HG03432 (cell line): Measurements from ENCODE around the gene MRGPRG.
"Not testable (repeated sequence)": the region's sequence is repeated elsewhere in the genome, so short reads cannot be mapped to it uniquely, and the experiment has no call there.

ENCODE experiments used
- ATAC-seq: cut with Tn5 transposase; IDR thresholded peaks from one replicate; pipeline ENCODE4 v1.9.1; 2021; ENCODE audit warnings: mild to moderate bottlenecking, moderate library complexity; ENCODE audit not compliant: unreplicated experiment

Gene MRGPRG, protein sequence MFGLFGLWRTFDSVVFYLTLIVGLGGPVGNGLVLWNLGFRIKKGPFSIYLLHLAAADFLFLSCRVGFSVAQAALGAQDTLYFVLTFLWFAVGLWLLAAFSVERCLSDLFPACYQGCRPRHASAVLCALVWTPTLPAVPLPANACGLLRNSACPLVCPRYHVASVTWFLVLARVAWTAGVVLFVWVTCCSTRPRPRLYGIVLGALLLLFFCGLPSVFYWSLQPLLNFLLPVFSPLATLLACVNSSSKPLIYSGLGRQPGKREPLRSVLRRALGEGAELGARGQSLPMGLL

DNA sequence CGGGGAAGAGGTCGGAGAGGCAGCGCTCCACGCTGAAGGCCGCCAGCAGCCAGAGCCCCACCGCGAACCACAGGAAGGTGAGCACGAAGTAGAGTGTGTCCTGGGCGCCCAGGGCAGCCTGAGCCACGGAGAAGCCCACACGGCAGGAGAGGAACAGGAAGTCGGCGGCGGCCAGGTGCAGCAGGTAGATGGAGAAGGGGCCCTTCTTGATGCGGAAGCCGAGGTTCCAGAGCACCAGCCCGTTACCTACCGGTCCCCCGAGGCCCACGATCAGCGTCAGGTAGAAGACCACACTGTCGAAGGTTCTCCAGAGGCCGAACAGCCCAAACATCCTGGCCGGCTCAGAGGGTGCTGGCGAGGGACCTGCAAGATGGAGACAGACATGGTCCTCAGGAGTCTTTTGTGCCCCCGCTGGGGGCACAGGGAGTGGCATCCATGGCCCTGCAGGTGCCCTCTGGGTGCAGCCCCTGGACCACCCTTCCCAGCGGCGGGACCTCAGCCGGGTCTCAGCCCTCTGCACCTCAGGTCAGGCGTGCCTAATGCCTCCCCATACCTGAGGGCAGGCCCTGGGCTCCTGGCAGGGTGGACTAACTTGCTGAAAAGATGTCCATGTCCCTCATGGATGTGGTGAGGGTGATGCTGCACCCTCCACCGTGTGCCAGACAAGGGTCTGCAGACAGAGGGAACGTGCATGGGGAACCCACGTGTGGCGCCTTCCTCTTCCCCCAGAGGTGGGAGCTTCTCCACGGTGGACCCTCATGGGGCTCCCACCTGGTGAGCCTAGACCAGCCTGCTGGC is at the start of gene MRGPRG:
Gene MRGPRG, minus strand, starts transcription at position 331 of the 798 bp plus-strand sequence. Its CDS starts 0 bp downstream, at position 331.
- no peak for ATAC-seq

DNA sequence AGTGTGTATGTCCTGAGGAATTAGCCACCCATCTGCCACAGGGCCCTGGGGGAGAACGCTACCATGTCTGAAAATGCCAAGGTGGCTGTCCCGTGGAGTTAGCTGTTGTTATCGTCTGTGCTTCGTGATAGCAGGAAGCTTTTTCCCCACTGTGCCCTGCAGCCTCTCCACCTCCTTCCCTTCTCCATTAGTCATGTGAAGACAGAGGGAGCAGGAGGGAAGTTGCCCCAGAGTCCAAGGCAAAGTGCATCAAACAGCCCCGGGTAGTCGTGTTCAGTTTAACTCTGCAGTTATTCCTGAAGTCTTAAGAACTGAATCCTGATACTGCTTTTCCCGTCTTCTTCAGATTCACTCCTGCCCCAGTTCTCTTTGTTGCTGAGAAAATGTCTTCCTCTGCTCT is 43.9 kb upstream of the MRGPRG start:
- ATAC-seq, result not testable (repeated sequence)

DNA sequence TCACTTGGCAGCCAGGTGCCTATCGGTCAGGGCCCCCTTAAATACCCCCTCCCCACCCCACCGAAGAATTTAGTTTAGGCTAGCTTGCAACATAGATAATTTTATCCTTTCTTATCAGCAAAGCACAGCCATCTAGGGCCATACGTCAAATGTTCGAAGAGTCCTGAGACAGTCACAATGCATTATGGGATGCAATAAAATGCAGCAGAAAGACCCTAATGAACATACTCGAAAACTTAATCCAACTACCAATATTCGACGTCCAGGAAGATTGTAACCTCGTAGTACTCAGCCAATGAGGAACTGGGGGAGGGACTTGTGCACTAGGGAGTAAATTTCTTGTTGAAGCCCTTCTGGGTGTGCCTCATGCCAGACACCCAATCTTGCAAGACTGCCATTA is 43.2 kb upstream of the MRGPRG start:
- ATAC-seq, result not testable (repeated sequence)

DNA sequence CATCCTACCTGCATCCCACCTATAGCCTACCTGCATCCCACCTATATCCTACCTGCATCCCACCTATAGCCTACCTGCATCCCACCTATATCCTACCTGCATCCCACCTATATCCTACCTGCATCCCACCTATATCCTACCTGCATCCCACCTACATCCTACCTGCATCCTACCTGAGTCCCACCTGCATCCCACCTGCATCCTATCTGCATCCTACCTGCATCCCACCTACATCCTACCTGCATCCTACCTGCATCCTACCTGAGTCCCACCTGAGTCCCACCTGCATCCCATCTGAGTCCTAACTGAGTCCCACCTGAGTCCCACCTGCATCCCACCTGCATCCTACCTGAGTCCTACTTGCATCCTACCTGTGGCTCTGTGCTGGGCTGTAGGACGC is 38.9 kb upstream of the MRGPRG start:
- ATAC-seq, result not testable (repeated sequence)

DNA sequence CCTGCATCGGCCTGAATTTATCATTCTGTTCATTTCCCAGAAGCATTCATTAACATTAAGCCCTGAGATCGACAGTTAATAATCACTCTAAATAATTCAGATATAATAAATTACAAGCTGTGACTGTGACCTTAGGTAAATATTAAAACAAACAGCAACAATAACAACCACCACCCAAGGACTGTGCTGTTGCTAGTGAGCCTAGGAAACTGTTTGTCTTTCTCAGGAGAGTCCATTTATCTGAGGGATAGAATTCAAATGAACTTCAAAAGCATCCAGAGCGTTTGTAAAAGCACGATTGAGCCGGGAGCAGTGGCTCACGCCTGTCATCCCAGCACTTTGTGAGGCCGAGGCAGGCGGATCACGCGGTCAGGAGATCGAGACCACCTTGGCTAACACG is 36.6 kb upstream of the MRGPRG start:
- ATAC-seq, result not testable (repeated sequence)

DNA sequence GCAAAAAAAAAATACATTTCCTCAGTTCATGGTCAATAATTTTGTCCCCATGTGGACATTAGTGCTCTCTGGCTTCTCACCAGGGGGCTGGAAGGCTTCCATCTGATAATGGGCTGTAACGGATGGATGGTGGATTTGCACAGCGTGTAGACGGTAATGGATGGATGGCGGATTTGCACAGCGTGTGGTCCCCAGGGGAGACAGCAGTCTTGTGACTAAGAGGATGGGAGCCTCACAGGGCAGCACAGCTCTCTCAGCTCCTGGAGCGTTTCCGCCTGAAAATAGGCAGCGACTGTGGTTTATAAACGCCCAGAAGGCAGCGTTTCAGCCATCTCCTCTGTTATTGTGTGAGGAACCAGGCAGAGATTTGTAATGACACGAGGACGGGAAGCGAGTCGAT is 36.2 kb upstream of the MRGPRG start:
- ATAC-seq, result not testable (repeated sequence)

DNA sequence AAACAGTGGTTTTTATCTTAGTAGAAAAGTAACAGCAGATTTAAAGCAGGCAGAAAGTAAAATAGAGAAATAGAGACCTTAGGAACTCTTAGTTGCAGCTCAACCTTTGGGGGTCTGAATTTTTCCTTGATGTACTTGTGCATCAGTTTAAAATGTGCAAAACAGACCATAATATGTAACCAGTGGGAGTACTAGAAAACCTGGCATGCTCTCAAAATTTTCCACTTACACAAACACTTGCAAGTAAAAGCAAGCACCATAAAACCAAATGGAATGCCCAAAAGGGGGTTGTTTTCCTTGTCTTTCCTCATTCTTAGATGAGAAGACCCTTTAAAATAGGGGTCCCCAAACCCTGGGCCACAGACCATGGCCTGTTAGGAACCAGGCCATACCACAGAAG is 26.5 kb upstream of the MRGPRG start:
- no peak for ATAC-seq

DNA sequence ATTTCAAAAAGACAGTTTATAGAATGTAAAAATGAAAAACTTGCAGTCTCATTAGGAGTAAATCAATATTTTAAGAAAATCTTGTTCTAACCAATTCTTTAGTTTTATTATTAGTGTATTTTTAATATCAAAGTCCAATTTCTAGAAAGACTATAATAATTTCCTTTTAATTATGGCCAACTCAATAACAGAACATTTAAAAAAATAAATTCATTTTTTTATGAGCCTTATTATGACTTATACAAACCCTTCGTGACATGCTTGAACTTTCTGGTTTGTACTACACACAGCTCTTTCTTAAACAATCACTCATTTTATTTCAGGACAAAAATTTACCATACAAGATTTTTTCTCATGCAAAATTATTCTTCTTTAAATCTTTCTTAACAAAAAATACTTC is 25.3 kb upstream of the MRGPRG start:
- ATAC-seq, result no peak

DNA sequence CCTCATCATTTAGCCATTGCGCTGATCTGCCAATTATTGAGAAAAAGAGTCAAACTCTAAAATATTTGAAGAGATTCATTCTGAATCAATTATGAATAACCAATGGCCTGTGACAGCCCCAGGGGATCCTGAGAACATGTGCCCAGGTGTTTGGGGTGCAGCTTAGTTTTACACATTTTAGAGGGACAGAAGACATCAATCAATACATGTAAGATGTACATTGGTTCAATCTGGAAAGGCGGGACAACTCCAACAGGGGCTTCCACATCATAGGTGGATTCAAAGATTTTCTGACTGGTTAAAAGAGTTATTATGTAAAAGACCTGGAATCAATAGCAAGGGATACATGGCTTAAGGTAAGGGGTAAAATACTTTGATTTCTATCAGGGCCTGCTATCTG is 18.5 kb upstream of the MRGPRG start:
- ATAC-seq, result no peak

DNA sequence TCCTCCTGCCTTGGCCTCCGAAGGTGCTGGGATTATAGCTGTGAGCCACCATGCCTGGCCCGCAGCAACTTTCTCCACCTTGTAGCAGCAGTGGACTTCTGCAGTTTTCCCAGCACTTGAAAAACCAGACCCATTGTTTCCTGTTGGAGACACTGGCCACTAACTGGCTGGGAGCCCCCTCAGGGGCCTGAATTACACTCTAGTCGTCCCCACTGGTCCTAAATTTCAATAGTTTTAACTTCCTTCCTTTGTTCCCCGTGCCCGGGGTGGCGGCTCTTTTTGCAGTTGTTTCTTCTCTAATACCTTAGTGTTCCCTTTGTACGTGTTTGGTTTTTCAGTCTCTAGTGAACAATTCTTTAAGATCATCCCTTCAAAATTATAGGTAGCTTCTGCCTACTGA is 16.2 kb upstream of the MRGPRG start:
- ATAC-seq, result no peak

DNA sequence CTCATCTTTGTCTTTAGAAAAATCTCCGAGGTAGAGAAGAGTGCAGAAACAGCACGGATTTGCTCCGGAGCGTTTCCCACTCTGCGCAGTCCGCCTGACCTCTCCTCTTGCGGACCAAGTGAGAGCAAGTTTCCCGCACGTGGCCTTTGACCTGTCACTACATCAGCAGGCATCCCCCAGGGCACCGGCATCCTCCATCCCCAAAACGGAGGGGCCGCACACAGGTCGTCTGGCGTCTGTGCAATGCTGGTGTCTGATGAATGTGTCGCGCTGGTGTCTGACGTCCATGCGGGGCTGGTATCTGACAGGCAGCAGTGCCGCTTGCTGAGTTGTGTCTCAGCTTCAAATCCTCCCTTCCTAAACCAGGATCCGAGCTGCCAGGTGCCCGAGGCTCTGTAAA is 14.3 kb upstream of the MRGPRG start:
- no peak for ATAC-seq

DNA sequence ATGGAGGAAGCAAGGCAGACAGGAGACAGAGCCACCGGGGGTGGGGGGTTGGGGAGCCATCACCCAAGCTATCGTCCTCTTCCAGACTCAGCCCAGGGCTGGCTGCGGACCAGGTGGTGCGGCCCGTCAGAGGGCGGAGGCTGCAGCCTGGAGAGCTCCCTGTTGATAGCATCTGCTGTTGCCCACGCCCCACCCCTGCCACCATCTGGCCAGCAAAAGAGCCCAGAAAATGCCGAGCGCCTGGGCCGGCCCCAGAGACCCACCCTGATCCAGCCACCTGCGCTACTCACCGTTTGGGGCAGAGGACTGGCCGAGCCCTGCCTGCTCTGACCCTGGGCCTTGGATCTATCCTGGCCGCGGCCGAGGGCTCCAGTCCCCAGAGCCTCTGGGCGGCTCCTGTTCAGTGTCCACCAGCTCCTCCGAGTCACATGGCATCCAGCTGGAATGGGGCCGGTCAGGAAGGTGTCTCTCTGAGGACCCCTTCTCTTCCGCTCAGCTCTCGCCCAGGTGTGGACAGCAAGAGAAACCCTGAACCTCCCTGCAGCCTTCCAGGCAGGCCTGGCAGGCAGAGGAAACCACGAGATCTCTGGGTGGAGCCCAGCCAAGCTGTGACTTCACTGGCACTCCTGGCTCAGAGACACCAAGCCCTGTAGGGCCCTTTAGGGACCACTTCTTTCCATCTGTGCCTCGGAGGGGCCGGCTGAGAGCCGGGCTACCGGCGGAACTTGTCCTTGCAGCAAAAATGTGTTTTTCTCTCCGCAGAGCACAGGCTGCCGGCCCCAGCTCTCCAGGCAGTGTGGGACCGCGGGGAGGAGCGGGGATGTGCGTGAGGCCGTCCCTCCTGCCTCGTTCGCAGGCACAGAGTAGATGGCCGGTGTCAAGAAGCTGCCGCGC is 13.5 kb upstream of the MRGPRG start, which contains the start of gene MRGPRE:
Gene MRGPRE, minus strand, starts transcription at position 567 of the 894 bp plus-strand sequence. CDS start 3,618 bp downstream, outside the sequence.
- no peak for ATAC-seq

DNA sequence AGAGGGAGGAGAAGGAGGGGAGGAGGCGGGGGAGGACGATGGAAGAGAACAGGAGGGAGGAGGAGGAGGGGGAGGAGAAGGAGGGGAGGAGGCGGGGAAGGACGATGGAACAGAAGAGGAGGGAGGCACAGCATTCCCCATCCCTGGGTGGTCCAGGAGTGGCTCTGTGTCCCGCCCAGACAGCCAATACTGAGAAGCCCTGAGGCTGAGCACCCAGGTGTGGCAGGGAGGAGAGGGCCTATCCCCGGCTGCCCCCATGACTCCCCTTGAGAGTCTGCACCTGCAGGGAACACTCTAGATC is 12.9 kb upstream of the MRGPRG start:
- no peak for ATAC-seq

DNA sequence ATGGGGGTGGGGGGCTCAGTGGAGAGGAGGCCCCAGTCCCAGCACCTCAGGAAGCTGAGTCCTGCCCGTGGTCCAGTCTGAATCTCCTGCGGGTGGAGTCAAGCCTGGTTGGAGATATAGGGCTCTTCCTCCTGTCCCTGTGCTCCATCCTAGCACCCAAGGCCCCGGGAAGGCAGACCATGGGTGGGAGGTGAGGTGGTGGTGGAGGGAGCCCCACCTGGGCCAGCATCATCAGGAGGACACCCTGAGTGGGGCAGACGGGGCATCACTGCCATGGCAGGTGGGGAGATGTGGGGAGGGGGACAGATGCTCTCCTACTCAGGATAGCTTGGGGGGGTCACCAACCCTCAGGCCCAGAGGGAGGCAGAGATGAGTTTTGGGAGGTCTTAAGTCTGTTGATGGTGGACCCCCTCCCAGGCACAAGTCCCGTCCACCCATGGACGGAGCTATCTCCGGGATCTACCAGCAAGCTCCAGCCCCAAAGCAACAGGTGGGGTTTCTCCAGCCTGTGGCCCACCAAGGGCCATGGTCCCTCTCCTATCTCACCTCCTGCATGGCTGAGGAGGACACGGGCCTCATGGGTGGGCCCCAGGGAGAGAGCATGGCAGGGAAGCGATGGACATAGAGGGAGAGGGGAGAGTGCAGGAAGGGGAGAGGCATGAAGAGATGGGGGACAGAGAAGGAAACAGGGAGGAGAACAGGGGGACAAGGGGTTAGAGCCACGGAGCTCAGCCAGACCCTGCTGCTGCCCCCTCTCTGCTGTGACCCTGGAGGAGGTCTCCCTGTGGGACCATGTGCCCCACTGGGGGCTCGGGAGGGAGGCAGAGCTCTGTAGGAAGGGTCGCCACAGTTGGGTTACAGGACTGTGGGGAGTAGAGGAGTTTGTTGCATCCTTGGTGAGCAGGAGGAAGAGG is 12.3 kb upstream of the MRGPRG start:
- ATAC-seq, result no peak

DNA sequence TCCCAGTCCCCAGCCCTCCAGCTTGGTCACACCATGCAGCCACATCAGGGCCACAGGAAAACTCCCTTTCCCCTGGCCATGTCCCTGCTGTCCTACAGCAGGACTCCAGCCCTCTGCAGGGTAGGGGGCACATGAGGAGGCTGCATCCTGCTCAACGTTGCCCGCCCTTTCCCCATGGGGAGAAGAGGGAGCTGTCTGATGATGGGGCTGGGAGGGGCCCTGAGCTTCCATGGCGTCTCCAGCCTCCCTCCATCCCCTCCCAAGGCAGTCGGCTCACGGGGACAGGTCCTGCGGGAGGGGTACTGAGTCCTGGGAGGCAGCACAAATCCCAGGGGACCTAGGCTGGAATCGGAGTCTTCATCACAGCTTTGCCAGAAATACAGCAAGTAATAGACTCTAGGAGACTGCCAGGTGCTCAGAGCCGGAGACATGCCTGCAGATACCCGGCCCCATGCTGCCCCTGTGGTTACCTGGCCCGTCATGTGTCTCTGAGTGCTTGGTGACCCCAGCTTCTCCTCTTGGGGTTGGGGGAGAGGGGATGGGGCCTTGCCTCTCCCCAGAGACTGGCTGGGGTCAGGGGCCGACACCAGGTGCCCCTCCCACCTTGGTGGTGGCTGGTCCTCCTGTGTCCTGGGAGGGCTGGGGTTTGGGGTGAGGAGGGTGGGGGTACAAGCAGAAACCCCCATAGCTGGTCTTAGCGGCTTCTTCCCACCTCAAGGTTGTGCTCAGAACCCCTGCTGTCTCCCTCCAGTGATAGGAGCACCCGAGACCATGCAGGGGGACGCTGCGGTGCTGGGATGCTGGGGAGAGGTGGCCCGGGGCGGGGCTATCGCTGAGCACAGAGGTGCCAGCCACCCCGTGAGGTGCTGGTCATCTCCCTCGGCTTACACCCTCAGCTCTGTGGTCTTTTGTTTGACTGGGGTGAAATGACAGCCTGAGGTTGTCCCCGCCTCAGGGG is 11.3 kb upstream of the MRGPRG start:
- ATAC-seq, result no peak

DNA sequence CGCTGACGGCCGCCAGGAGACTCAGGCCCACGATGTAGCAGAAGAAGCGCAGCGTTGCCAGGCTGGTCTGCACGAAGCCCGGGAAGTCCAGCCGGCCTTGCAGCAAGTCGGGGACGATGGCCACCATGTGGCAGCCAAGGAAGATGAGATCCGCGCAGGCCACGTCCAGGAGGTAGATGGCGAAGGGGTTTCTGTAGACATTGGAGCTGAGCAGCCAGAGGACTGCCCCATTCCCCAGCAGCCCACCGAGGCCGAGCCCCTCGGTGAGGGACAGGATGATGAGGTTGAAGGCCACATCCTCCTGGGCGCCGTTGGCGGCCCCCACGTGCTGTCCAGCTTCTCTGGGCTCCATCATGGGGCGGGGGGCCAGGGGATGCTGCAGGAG is 9.8 kb upstream of the MRGPRG start:
- no peak for ATAC-seq

DNA sequence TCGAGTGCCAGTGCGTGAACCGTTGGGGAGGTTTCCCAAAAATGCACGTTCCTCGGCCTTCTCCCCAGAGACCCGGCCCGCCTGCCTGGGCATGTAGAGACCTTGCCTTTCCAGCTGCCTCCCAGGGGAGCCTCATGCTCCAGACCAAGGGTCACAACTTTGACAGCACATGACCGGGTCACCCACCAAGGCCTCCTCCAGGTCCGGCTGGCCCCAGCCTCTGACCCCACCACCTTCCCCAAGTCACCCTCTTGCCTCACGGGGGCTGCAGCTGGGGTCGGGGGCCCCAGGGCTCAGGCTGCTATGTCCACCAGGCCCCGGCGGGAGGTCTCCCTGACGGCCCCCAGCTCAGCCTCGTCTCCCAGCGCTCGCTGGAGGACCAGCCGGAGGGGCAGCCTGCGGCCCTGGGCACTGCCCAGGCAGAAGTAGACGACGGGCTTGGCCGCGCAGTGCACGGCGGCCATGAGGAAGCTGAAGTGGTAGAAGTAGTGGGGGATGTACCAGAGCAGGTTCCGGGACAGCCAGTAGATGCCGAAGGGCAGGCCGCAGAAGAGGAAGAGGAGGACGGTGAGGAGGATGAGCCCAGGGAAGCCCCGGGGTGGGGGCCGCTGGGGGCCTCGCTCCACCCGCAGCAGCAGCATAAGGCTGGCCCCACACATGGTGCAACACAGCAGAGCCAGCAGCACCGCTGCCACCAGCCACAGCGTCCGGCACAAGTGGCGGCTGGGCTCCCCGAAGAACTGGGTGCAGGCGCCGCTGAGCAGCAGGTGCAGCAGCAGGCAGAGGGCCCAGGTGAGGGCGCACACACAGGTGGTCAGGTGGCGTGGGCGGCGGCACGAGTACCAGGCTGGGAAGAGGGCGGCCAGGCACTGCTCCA is 9.2 kb upstream of the MRGPRG start:
- ATAC-seq, result no peak

DNA sequence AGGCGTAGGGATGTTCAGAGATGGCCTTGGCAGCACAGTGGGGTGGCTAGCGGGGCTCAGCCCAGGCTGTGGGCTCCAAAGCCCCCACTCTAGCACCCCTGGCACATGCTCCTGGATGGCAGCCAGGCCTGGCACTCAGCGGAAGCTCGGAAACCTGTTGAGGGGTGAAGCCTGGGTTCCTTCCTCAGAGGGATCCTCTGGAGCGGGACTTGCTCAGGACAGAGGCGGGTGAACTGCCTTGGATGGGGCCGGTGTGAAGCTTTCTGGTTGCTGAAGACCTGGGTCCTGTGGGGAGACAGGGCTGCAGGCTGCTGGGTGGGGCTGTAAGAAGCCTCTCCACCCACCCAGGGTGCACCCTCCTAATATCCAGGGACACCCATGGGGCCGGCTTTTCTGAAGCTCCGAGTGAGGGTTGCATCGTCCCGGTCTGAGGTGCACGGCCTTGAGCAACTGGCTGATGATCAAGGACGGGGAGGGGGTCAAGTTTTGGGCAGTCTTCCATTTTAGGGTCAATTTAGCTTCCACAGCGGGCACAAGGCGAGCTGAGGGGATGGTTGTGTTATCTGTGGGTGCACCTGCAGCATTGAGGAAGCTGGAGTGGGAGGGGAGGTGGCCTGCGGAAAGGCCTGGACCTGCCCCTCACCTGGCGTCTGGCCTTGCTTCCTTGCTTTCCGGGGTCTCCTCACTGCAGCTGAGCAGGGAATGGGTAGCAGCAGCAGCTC is 8.4 kb upstream of the MRGPRG start:
- ATAC-seq, result no peak
